ENCODE measurements around the gene FRG2C.
"Not testable (repeated sequence)": the region's sequence is repeated elsewhere in the genome, so short reads cannot be mapped to it uniquely, and the experiment has no call there.

- not testable (repeated sequence) for TF ChIP-seq CTCF, EP300 (IDR thresholded peaks at IDR 0.05)
Measured at GRCh38 chr3:75621772-75622171, 42.4 kb upstream of the FRG2C start.

All from ovary (tissue), 3 donors.